ENCODE results near the gene STK11.
"Not testable (repeated sequence)": the region's sequence is repeated elsewhere in the genome, so short reads cannot be mapped to it uniquely, and the experiment has no call there.

STK11 gene

DNA sequence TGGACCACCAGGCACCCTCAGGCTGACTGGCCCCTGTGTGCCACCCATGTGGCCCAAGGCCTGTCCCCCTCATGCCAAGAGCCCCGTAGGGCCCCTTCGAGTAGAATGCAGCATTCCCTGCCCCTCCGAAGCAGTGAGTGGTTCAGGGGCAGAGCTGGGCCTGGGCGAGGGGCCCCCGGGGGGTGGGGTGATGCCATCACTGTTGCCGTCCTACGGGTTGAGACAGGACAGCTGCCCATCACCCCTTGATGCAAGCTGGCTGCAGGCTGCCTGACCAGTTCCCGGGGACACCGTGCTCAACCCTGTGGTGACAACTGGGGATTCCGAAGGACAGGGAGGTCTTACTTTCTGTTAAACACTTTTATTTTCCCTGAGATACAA, 36.2 kb upstream of the STK11 start:
- DNase-seq, result no peak

DNA sequence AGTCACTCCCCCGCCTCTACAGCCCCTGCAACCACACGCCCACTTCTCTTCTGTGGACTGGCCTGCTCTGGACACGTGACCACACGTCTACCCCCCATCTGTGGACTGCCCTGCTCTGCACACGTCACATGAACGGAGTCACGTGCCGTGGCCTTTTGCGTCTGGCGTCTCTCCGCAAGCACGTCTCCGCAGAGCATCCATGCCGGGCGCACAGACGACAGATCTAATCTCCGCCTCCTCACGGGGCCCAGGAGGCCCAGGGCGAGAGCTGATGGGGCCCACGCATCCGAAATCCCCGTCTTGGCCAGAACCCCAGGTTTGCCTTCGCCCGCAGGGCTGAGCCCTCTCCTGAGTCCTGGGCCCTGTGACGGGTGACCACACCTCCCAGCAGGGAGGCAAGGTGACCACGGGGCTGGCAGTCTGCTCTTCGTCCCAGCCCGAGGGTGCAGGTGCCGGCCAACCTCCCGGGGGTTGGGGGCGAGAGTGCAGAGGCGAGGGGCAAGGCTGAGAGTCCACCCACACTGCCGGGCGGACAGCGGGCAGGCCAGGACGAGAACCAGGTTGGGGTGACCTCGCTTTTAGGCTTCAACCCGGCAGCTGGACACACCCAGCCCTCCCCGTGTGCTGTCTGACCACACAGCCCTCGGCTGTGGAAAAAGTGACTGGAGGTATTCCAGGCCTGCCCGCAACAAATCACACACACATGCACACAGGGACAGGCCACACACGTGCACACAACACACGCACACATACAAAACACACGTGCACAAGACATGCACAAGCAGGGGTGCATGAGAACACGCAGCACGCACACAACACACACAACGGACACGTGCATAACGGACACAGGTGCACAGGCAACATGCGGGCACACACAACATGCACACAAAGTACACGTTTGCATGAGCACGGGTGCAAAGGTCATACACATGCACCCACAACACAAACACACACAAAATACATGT, 35.4 kb upstream of the STK11 start:
- no peak for DNase-seq

DNA sequence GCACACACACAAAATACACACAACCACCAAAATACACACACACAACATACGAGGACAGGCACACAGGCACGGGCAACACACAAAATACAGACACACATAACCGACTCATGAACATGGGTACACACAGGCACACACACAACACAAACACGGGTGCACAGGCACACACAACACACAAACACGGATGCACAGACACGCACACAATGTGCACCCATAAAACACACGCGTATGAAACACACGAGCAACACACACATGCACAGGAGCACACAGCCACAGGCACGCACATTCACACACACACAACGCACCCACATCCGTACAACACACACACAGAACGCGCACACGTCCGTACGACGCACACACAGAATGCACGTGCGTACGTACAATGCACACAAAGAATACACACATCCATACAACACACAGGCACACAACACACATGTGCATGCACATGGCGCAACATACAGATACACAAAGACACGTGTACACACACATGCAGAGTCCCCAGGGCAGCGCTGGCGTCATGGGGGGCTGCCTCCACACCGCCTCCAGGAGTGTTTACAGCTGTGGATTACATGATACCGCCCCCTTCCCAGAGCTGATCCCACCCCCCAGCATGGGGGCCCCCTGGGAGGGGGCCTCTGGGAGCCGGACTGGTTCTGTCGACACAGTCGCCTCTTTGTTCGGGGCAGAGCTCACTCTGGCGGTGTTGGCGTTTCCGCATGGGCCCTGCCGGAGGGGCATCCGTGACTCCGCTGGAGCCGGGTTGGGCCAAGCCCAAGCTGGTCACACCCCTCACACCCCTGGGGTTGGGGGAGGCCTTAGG, 34.4 kb upstream of the STK11 start:
- no peak for DNase-seq

DNA sequence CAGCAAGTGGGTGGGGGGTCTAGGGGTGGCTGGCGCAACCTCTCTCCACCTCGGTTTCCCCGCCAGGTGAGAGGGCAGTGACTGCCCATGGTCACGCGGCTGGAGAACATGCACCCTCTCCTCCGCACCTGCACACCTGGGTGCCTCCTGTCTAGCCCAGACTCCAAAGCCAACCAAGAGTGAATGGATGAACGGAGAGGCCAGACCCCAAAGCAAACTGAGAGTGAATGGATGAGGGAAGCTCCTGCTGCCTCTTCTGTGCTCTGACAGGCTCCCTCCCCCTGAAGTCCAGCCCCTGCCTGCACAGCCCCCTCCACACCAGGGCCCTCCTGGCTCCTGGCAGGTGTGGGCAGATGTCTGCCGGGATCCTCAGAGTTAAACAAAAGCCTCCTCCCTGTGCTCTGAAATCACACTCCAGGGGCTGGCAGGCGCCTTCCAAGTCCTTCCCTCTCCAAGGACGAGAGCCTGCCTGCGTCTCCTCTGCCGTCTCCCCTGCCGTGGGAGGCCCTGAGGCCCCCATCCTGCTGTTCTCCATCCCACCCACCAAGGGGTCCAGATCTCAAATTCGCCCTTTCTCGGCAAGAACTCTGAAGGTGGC, 33.7 kb upstream of the STK11 start:
- no peak for DNase-seq

DNA sequence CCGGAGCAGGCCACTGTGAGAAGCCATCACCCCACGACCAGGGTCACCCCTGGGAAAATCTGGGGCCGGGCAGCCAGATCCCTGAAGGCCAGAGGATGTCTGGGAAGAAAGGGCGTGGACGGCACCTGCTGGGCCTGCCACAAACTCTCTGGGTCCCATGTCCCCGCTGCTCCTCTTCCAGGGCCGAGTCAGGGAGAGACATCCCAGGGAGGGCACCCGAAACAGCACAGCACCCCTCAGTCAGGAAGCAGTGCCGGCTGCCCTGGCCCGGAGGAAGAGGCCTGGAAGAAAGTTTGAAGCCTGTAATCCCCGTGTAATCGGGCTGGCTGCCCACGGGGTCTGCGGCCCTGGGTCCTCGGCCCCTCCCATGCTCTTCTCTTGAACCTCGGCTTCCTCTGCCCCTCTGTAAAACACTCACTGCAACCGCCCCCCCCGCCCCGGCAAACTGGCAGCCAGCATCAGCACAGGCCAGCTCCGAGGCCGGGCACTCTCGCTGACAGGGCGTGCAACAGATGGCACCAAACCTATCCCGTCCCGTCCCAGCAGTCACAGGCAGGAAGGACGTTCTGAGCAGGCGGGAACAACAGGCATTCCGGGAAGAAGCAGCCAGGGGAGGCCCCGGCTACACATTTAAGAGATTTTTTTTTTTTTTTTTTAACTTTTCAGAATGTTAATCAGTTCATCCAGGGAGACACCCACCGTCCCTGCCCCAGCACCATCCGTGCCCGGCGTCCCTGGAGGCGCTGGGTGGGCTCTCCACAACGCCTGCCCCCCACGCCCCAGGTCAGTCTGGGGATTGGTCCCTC, 33.0 kb upstream of the STK11 start:
- no peak for DNase-seq

DNA sequence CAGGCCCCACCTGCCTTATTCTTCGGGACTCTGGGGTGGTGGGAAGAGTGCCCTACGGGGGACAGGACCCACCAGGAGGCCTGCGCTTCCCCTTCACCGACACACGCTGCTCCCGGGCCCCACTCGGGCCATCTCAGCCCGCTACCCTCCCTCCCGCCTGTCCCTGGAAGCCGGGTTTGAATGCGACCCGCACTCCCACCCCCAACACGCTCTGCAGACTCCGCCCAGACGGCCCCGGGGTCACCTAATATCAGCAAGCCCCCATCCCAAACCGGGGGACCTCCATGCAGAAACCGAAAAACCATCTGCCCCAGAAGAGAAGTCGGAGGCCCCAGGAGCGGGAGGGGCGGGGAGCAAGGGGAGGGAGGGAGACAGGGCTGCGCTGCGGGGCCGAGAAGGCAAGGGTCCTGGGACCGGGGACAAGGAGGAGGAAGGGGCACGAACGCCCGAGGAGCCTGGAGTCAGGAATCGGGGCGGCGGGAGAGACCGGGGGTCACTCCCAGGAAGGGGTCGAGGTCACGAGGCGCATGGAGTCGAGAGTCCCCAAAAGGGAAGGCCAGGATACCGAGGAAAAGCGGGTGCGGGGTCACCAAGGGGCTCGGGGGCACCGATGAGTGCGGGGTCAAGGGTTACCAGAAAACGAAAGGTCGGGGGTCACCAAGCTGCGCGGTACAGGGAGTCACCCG, 32.3 kb upstream of the STK11 start:
- DNase-seq, result peak; percentile 39

DNA sequence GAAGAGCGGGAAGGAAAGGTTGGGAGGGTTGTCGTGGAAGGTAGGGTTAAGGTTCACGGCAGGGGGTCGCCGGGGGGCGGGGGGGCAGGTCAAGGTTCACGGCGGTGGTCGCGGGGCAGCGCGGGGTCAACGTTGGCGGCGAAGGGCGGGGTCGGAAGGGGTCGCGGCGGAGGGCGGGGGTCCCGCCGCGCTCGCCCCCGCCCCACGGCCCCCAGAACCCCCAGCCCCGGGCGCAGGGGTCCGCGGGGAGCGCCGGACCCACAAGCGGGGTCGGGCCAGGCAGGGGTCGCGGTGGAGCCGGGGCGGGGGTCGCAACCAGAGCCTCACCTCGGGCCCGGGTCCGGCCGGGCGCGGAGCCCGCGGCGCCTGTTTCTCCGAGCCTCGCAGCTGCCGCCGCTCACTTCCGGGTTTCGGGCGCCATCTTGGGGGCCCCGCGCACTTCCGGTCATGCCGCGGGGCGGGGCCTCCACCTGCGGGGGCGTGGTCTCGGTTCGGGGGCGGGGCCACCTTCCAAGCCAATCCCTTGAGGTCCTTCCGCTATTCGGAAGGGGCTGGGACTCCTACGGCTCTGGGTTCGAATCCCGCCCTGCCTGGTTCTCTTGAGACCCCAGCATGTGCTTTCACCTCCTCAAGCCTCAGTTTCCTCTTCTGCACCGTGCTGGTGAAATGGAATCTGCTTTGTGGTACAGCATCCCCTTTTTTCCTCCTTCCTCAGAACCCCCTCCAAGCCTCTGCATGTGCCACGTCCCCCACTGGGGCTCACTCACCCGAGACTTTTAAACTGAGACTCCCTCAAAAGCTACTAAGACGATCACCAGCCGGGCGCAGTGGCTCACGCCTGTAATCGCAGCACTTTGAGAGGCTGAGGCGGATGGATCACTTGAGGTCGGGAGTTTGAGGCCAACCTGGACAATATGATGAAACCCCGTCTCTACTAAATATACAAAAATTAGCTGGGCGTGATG, 31.5 kb upstream of the STK11 start, which contains the start of gene SBNO2:
Gene SBNO2 (minus strand): TSS at position 424 of the 965 bp plus-strand sequence. CDS start 19,992 bp downstream, outside the sequence.
- DNase-seq, result peak; percentile 91

DNA sequence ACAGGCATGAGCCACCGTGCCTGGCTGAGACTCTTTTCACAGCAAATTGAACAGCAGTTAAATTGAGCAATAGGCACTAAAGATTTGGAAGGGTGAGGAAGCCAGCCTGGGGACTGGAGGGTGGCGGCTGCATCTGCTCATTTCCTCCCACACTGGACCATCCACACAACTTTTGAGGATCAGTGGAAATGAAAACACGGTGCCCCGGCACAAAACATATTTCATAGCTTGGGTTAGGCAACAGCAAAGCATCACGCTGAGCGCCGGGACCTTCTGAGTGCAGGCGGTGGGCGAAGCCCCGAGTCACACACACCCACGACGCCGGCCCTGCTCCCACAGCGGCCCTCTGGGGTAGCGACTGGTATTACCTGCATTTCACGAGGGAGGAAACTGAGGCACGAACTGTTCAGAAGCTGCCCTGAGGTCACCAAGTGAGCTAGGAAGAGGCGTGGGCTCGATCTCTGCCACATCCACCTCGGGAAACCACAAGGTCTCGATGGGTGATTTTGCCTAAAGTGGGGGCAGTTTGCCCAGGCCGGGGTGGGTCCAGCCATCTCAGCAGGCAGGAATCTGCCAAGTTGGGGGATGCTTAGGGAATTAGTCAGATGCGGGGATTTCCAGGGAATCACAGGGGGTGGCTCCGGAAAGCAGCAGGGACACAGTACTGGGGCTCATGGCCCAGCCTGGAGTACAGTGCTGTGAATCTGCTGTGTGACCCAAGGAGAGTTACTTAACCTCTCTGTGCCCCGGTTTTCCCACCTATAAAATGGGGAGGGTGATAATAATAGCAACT, 28.1 kb upstream of the STK11 start:
- no peak for DNase-seq

DNA sequence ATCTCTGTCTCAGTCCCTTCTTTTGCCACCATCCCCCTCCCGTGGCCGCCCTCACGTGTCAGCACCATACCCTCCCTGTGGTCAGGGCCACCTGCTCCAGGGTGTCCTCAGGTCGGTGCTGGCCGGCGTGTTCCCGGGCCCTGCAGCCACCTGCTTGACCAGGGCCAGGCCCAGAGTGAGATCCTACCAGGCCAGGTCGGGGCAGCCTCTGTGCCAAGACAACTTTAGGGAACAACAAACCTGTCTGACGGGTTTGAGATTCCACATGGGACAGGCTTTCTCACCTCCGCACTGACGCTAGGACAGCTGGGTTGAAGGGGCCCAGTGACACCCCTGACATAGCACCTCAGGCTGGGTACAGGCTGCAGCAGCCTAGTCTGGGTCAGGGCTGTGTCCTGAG, 24.0 kb upstream of the STK11 start:
- DNase-seq, result no peak

DNA sequence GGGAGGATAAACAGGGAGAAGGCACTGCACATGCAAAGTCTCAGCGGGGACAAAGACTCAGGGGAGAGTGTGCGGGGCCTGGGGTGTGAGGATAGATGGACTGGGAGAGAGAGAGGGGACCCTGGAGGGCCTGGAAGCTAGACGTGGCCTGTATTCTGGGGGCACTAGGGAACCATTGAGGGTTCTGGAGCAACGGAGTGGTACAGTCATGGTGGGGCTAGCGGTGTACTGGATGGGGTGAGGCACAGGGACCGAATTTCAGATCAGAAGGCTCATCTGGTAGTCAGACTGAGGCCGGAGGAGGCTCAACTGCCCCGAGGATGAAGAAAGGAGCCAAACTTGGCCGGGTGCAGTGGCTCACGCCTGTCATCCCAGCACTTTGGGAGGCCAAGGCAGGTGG, 23.5 kb upstream of the STK11 start:
- DNase-seq, result no peak

DNA sequence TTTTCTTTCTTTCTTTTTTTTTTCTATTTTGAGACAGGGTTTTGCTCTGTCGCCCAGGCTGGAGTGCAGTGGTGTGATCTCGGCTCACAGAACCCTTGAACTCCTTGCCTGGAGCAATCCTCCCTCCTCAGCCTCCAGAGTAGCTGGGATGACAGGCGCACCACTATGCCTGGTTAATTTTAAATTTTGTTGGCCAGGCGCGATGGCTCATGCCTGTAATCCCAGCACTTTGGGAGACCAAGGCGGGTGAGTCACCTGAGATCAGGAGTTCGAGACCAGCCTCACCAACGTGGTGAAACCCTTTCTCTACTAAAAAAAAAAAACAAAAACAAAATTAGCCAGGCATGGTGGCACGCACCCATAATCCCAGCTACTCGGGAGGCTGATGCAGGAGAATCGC, 22.9 kb upstream of the STK11 start:
- no peak for DNase-seq

DNA sequence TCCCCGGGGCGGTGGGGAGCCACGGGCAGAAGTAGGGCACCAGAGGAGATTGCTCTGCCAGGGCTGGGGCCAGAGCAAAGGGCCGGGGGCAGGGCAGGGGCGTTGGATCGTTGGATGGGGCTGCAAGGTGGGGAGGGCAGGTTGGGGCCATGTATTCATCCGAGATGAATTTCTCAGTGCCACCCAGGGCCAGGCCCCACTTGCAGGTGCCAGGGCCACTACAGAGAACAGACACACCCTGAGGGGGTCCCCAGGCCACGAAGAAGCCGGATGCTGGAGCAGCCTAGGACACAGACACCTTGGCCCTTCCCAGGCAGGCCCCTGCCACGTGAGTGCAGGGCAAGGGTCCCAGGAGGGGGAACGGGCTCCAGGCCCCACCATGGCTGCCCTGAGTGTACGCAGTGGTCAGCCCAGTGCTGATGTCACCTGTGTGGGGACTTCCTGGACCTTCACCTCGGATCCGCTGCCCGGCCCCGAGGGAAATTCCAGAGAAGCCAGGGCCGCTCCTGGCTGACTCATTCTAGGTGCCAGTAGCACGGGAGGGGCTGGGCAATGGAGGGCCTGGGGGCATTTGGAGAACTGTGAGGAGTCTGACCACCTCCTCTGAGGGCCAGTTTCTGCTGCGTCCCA, 21.9 kb upstream of the STK11 start:
- no peak for DNase-seq

DNA sequence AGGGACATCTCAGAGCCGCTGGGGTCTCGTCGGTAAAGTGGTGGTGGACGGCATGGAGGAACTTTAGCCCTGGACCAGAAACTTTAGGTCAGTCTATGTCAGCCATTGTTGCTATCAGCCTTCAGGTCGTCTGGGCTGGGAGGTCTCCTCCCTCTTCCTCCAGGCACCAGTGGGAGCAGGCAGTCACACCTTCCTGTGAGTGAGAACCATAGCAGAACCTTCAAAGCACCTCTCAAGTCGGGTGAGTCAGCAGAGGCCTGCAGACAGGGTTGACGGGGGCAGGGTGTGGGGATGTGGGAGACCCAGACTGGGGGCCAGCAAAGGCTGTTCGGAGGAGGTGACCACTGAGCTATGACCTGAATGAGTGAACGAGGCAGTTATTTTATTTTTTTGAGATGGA, 16.2 kb upstream of the STK11 start:
- DNase-seq, result peak; percentile 81

DNA sequence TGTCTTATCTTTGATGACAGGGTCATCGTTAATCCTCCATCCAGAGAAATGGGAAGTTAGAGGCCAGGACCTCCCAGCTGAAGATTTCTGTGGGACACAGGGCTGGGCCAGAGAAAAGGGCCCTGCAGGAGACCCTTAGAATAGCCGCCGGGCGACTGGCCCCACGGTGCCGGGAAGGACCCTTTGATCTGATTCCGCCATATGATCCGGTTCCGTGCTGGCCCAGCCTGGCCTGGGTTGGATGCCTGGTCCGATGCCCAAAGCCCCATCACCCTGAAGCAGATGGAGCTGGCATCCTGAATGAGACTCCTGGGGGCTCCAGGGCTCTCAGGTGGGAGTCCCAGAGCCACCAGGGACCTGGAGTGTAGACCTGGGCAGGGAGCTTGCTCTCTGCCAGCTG, 6.0 kb upstream of the STK11 start:
- DNase-seq, result no peak

DNA sequence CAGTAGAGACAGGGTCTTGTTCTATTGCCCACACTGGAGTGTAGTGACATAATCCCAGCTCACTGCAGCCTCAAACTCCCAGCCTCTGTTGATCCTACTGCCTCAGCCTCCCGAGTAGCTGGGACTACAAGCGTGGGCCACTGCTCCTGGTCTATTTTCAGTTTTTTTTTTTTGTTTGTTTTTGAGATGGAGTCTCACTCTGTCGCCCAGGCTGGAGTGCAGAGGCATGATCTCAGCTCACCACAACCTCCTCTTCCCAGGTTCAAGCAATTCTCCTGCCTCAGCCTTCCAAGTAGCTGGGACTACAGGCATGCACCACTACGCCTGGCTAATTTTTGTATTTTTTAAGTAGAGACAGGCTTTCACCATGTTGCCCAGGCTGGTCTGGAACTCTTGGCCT, 5.0 kb upstream of the STK11 start:
- DNase-seq, result not testable (repeated sequence)

DNA sequence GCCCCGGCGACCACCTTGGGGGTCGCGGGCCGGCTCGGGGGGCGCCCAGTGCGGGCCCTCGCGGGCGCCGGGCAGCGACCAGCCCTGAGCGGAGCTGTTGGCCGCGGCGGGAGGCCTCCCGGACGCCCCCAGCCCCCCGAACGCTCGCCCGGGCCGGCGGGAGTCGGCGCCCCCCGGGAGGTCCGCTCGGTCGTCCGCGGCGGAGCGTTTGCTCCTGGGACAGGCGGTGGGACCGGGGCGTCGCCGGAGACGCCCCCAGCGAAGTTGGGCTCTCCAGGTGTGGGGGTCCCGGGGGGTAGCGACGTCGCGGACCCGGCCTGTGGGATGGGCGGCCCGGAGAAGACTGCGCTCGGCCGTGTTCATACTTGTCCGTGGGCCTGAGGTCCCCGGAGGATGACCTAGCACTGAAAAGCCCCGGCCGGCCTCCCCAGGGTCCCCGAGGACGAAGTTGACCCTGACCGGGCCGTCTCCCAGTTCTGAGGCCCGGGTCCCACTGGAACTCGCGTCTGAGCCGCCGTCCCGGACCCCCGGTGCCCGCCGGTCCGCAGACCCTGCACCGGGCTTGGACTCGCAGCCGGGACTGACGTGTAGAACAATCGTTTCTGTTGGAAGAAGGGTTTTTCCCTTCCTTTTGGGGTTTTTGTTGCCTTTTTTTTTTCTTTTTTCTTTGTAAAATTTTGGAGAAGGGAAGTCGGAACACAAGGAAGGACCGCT, 729 bp downstream of the STK11 start:
- no peak for DNase-seq

DNA sequence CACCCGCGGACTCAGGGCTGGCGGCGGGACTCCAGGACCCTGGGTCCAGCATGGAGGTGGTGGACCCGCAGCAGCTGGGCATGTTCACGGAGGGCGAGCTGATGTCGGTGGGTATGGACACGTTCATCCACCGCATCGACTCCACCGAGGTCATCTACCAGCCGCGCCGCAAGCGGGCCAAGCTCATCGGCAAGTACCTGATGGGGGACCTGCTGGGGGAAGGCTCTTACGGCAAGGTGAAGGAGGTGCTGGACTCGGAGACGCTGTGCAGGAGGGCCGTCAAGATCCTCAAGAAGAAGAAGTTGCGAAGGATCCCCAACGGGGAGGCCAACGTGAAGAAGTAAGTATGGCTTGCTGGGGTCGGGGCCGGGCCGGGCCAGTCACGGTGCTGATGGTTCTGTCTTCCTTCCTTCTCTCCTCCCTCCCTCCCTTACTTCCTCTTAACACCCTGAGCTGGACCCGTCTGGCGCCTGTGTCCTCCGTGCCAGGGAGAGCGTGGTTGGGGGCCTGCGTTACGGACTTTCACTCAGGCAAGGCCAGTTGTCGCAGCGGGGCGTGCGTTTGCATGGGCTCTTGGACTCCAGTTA, 1.4 kb downstream of the STK11 start:
- peak; percentile 50 for DNase-seq

DNA sequence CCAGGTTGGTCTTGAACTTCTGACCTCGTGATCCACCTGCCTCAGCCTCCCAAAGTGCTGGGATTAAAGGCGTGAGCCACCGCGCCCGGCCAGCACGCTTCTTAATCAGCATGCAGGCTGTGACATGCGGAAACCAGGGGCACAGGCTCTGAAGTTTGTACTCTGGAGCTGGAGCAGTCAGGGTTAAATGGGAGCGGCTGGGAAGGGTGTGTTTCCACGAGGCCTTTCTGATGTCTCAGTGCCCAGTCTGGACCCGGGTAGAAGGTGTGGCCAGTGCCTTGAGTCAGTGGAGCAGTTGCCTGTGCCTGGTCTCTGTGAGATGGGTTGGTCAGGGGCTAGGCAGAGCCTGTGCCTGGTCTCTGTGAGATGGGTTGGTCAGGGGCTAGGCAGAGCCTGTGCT, 3.3 kb downstream of the STK11 start:
- DNase-seq, result not testable (repeated sequence)

Measured in CD4-positive, alpha-beta T cell treated with Interleukin-17A for 4 hours (primary cell).